ENCODE results near the gene OR10H2.
"Not testable (repeated sequence)": the region's sequence is repeated elsewhere in the genome, so short reads cannot be mapped to it uniquely, and the experiment has no call there.

OR10H2 gene

GRCh38 chr19:15774159-15774558 lies 46.3 kb downstream of the OR10H2 start:
- not testable (repeated sequence) for DNase-seq

DNA sequence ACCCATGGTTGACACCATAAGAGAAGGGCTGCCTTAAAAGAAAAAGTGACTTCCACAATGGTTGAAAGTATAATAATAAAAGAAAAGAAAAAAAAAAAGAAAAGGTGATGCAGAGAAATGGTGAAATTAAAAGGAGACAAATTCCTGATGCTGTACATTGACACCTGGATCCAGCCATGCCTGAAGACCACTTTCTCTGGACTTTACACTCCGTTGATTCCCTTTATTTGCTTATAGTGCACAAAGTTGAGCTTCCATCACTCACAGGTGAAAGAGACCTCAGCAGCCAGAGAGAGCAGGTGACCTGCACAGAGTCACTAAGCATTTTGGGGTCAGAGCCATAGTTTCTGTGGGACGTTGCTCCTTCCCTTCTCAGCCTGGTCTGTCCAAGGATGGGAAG lies 47.4 kb downstream of the OR10H2 start:
- DNase-seq, result no peak

GRCh38 chr19:15776264-15776663 lies 48.4 kb downstream of the OR10H2 start:
- no peak for DNase-seq

GRCh38 chr19:15776991-15777970 lies 49.5 kb downstream of the OR10H2 start:
- DNase-seq, result no peak

Data from hematopoietic multipotent progenitor cell treated with erythropoietin and hydrocortisone succinate and interleukin-3 and kit ligand, for 6 days (in vitro differentiated cells).